Tibial artery (tissue), 4 donors: ENCODE data around the gene SLC66A2.
"Not testable (repeated sequence)": the region's sequence is repeated elsewhere in the genome, so short reads cannot be mapped to it uniquely, and the experiment has no call there.

Experiments used
- DNase-seq, 2 donors: peaks; one replicate each; pipeline ENCODE4 v3.0.0-alpha.2; 2019
- H3K27ac ChIP-seq, 2 donors: fragments of 200-600 bp; sonication (generic) in 1 of 2; 1 replicate in 1 of 2; 2 replicates in 1 of 2; pipeline ENCODE4 v1.5.1; 2018 to 2019; ENCODE audit warnings: mild to moderate bottlenecking in 1 of 2
- H3K27me3 ChIP-seq, 2 donors: fragments of 200-600 bp; sonication (generic) in 1 of 2; one replicate each; pipeline versions ENCODE4 v1.5.1 to v1.6.0; 2016 to 2019
- H3K36me3 ChIP-seq, 3 donors: fragments of 200-600 bp; sonication (generic) in 2 of 3; one replicate each; pipeline ENCODE4 v1.5.1; 2016 to 2019; ENCODE audit warnings: mild to moderate bottlenecking in 2 of 3
- H3K4me1 ChIP-seq, 4 donors: fragments of 200-600 bp; sonication (generic) in 2 of 4; 1 replicate in 3 of 4; 2 replicates in 1 of 4; pipeline ENCODE4 v1.5.1; 2016 to 2019
- H3K4me3 ChIP-seq, 2 donors: fragments of 200-600 bp; sonication (generic) in 1 of 2; 1 replicate in 1 of 2; 2 replicates in 1 of 2; pipeline ENCODE4 v1.5.1; 2018 to 2019; ENCODE audit warnings: mild to moderate bottlenecking in 2 of 2
- H3K9me3 ChIP-seq, 3 donors: fragments of 200-600 bp; sonication (generic) in 1 of 3; one replicate each; pipeline ENCODE4 v1.5.1; 2016 to 2019
- CTCF ChIP-seq, 2 experiments: fragments of 200-600 bp in 1 of 2; fragments of 450-650 bp in 1 of 2; IDR thresholded peaks; one replicate each; pipeline ENCODE4 v1.5.1; 2017 to 2019; ENCODE audit warnings: antibody characterized with exemption in 2 of 2, mild to moderate bottlenecking in 1 of 2, moderate library complexity in 1 of 2
- intact Hi-C: fragments of 100-400 bp; cut with DNase I; formaldehyde crosslinking; loops from one replicate; pipeline ENCODE4 v1.15.0; 2023; ENCODE audit warnings: low total_unique reads

The SLC66A2 gene

GRCh38 chr18:79963658-79964329, 12.3 kb upstream of the SLC66A2 start:
- Histone ChIP-seq H3K27ac (no peak overlapping the region), H3K4me3 (peak overlapping the region; percentile 50 to 57), H3K36me3 (peaks cover 0 to 13% (median 0%) of the 10 kb centered on the region in 3 donors), H3K9me3 (no peaks in the 10 kb centered on the region), H3K4me1 (peaks cover 0 to 24% (median 14%) of the 10 kb centered on the region in 4 donors), H3K27me3 (peaks cover 0 to 23% of the 10 kb centered on the region in 2 donors)
- DNase-seq = no peak
- intact Hi-C loops = no loop called here
- TF ChIP-seq CTCF (IDR thresholded peaks at IDR 0.05) = no peak

GRCh38 chr18:79962835-79963657, 11.6 kb upstream of the SLC66A2 start:
- no peak overlapping the region for H3K4me3 ChIP-seq
- H3K27ac ChIP-seq = no peak overlapping the region
- H3K27me3 ChIP-seq = peaks cover 0 to 23% of the 10 kb centered on the region in 2 donors
- no peak for DNase-seq
- H3K4me1 ChIP-seq = peaks cover 0 to 24% (median 14%) of the 10 kb centered on the region in 4 donors
- intact Hi-C loops = no loop called here
- H3K9me3 ChIP-seq = no peaks in the 10 kb centered on the region
- H3K36me3 ChIP-seq = peaks cover 0 to 7% (median 0%) of the 10 kb centered on the region in 3 donors
- TF ChIP-seq CTCF (IDR thresholded peaks at IDR 0.05) = no peak

- H3K4me1 ChIP-seq = peaks cover 0 to 24% (median 14%) of the 10 kb centered on the region in 4 donors
- peaks cover 0 to 23% of the 10 kb centered on the region in 2 donors for H3K27me3 ChIP-seq
- no peaks in the 10 kb centered on the region for H3K9me3 ChIP-seq
- H3K27ac ChIP-seq = no peak overlapping the region
- intact Hi-C loops = no loop called here
- no peak for TF ChIP-seq CTCF (IDR thresholded peaks at IDR 0.05)
- no peaks in the 10 kb centered on the region for H3K36me3 ChIP-seq
- no peak for DNase-seq
- no peak overlapping the region for H3K4me3 ChIP-seq
Observed at GRCh38 chr18:79962311-79962710, 10.9 kb upstream of the SLC66A2 start.

- Histone ChIP-seq H3K27ac (no peak overlapping the region), H3K4me1 (peaks cover 0 to 24% (median 14%) of the 10 kb centered on the region in 4 donors), H3K27me3 (peaks cover 0 to 23% of the 10 kb centered on the region in 2 donors), H3K4me3 (no peak overlapping the region), H3K36me3 (no peaks in the 10 kb centered on the region), H3K9me3 (no peaks in the 10 kb centered on the region)
- no peak for TF ChIP-seq CTCF (IDR thresholded peaks at IDR 0.05)
- intact Hi-C loops = no loop called here
- DNase-seq = no peak
Observed at GRCh38 chr18:79961527-79962291, 10.3 kb upstream of the SLC66A2 start.

GRCh38 chr18:79960921-79961526, 9.6 kb upstream of the SLC66A2 start:
- no peaks in the 10 kb centered on the region for H3K36me3 ChIP-seq
- H3K4me1 ChIP-seq = peaks cover 0 to 24% (median 14%) of the 10 kb centered on the region in 4 donors
- H3K9me3 ChIP-seq = no peaks in the 10 kb centered on the region
- intact Hi-C loops = no loop called here
- no peak for TF ChIP-seq CTCF (IDR thresholded peaks at IDR 0.05)
- H3K4me3 ChIP-seq = no peak overlapping the region
- no peak for DNase-seq
- no peak overlapping the region for H3K27ac ChIP-seq
- peaks cover 0 to 23% of the 10 kb centered on the region in 2 donors for H3K27me3 ChIP-seq

GRCh38 chr18:79960161-79960801, 8.8 kb upstream of the SLC66A2 start:
- H3K27ac ChIP-seq, H3K36me3 ChIP-seq, H3K4me3 ChIP-seq, intact Hi-C loops, H3K9me3 ChIP-seq, DNase-seq: not testable (repeated sequence)
- Histone ChIP-seq H3K4me1 (peaks cover 0 to 20% (median 12%) of the 10 kb centered on the region in 4 donors), H3K27me3 (peaks cover 0 to 23% of the 10 kb centered on the region in 2 donors)
